GM18951 (cell line): Measurements from ENCODE around the gene ITGB3.
"Not testable (repeated sequence)": the region's sequence is repeated elsewhere in the genome, so short reads cannot be mapped to it uniquely, and the experiment has no call there.

ENCODE experiments used
- POLR2A ChIP-seq: IDR thresholded peaks from 4 replicates; pipeline ENCODE4 v1.6.1; 2011; ENCODE audit warnings: mild to moderate bottlenecking; ENCODE audit not compliant: insufficient read length, insufficient read depth; ENCODE audit errors: extremely low read depth
- in situ Hi-C: fragments of 300-500 bp; cut with MboI; formaldehyde crosslinking; loops from one replicate; pipeline ENCODE4 v1.12.0; 2022; ENCODE audit warnings: low sequenced_read_pairs, mixed read lengths, inconsistent platforms; ENCODE audit not compliant: unreplicated experiment

ITGB3 gene

DNA sequence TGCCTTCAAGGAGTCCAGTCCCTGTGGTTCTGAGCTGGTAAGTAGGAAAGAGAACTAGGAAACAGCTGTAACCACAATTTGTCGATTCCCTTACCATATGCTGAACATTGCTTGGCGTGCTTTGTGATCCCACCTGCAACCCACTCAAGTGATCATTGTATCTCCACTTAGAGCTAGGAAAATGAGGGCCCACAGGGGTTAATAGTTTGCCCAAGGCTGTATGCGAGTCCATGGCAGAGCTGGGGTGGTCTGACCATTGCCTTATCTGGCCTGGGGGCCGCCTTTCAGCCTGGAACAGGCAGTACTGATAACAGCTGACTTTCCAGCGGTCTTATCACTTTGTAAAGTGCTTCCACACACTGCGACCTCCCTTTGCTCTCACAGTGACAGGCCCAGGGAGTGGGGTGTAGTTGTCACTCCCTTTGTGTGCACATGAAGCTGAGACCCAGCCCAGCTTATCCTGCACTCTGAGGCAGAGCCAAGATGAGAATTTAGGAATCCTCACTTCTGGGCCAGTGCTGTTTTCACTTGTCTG is 34.7 kb upstream of the ITGB3 start:
- in situ Hi-C loops, result no loop called here
- TF ChIP-seq POLR2A, result no peak

- in situ Hi-C loops, result no loop called here
- no peak for TF ChIP-seq POLR2A
Measured at GRCh38 chr17:47219621-47220475, 33.8 kb upstream of the ITGB3 start.

DNA sequence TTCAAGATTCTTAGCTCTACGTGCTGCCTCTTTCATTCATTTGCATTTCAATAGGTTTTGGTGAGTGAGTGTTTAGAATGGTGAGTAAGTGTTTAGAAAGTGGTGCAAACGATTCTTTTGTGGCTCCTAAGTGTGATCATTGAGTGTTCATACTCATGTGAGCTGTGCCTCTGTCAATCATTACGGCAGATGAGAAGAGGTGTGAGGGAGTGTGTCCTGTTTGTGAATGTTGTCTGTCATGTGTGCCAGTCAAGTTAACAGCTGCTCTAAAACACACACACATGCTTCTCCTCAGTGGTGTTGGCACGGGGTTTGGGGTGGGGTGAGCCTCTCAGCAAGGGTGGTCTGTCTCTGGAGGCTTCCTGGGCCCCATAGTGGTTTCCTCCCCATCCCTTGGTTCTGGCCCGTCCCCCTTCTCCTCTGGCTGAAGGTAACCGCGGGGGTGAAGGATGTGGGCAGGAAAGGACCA is 33.1 kb upstream of the ITGB3 start:
- no peak for TF ChIP-seq POLR2A
- in situ Hi-C loops, result no loop called here

- no peak for TF ChIP-seq POLR2A
- in situ Hi-C loops, result no loop called here
Measured at GRCh38 chr17:47221154-47221553, 32.5 kb upstream of the ITGB3 start.

DNA sequence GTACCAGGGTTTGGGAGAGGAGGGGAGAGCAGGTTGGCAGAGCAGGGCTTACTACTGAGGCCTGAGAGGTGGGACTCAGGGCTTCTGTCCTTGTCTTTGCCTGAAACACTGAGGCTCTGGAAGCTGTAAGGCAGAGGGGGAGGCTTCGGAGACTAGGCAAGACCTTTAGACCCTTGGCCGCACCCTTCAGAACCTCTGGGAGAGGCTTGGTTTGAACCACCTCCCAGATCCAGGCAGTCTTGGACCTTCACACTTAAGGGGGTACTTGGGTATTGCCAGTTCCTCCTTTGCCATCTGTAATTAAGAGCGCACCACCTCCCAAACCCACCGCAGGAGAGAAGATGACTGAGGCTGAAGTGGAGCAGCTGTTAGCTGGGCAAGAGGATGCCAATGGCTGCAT is 31.6 kb upstream of the ITGB3 start:
- no peak for TF ChIP-seq POLR2A
- in situ Hi-C loops, result no loop called here

GRCh38 chr17:47223007-47223406 is 30.6 kb upstream of the ITGB3 start:
- in situ Hi-C loops, result no loop called here
- no peak for TF ChIP-seq POLR2A

DNA sequence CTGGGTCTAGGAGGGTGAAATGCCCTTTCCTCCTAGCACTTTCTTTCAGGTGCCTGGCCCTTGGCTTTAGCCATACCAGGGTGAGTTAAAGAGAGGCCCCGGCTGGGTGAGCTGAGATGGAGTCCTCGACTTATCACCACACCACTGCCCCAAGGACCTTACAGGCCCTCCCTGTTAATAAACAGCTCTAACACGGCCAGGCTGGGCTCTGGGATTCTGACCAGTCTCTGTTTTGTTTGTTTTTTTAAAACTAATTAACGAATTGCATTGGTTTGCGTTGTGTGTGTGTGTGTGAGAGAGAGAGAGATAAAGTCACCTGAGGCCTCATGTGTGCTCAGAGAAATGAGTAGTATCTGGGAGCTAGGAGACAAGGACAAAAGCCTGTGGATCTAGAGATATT is 30.2 kb upstream of the ITGB3 start:
- TF ChIP-seq POLR2A, result no peak
- in situ Hi-C loops, result no loop called here

DNA sequence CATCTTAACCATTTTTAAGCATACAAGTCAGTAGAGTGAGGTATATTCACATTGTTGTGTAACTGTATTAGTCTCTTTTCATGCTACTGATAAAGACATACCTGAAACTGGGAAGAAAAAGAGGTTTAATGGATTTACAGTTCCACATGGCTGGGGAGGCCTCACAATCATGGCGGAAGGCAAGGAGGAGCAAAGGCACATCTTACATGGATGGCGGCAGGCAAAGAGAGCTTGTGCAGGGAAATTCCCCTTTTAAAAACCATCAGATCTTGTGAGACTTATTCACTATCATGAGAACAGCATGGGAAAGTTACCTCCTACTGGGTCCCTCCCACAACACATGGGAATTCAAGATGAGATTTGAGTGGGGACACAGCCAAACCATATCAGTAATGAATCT is 29.6 kb upstream of the ITGB3 start:
- in situ Hi-C loops, result not testable (repeated sequence)

DNA sequence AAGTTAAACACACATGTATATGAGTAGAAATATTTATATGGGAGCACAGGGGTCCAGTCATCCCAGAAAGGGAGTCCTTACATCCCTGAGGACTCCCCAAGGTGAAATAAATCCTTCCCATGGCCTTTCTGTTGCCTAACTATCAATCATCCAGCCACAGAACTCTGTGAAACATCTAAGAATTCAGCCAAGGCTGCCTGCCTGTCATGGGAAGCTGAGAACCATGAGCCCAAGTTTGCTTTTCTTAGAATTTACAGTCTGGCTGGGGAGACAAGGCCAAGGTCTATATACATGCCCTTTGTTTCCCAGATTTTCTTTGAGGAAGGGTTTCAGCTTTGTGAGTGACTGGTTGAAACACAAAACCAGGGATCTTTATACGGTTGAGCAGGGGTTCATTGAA is 28.7 kb upstream of the ITGB3 start:
- in situ Hi-C loops, result no loop called here
- TF ChIP-seq POLR2A, result no peak

DNA sequence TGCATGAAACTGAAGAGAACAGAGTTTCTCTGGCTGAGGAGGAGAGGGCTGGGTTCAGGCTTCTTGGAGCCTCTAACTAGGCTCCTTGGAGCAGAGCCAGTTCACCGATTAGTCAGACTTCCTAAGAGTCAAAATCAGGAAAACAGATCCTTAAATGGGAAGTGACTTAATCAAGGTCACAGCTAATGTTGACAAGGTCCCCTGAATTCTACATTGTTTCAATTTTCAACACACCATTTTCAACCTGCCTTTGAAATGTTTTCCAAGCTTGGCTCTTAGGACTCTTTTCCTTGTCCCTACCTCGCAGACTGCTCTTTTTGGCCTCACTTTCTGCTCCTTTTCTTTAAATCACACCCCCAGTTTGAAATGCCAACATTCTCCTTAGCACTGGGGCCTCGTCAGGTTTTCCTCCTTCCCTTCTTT is 28.2 kb upstream of the ITGB3 start:
- in situ Hi-C loops, result no loop called here
- TF ChIP-seq POLR2A, result no peak

DNA sequence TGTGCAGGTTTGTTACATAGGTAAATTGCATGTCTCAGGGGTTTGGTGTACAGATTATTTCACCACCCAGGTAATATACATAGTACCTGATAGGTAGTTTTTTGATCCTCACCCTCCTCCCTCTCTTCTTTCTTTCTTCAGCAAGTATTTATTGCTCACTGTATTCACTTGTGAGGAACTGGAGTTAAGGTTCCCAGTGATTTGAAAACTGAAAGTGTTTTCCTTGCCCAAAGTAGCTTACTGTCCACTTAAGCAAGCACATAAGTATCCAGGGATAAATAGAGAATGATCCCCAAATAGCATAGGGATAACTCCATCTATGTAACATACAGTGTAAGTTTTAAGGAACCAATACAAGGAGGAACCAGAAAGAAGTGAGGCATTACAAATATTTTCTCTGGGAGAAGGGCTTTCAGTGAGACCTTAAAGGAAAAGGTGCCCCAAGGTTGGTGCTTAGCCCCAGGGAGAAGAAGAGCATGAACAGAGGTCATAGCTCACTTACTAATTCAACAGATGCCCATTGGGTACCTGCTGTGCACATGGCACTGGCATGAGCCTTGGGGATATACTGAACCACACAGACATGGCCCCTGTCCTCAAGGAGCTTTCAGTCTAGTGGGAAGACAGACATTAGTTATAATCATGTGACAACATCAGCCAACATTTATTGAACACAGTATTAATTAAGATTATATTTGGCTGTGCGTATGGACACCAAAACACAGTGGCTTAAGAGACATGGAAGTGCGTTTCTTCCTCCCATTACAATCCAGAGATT is 27.5 kb upstream of the ITGB3 start:
- in situ Hi-C loops, result no loop called here
- TF ChIP-seq POLR2A, result no peak

- in situ Hi-C loops, result no loop called here
- TF ChIP-seq POLR2A, result no peak
Measured at GRCh38 chr17:47227862-47228261, 25.8 kb upstream of the ITGB3 start.

- in situ Hi-C loops, result no loop called here
- no peak for TF ChIP-seq POLR2A
Measured at GRCh38 chr17:47229535-47230443, 23.8 kb upstream of the ITGB3 start.
